Measurements from ENCODE around the gene HIVEP1.
"Not testable (repeated sequence)": the region's sequence is repeated elsewhere in the genome, so short reads cannot be mapped to it uniquely, and the experiment has no call there.

HIVEP1 gene

GRCh38 chr6:12150812-12151432 is 138.8 kb downstream of the HIVEP1 start:
- no peak for TF ChIP-seq CREB5 (CRISPR knock-in tag; IDR thresholded peaks at IDR 0.05; ENCODE audit: low read depth)
- no peak for TF ChIP-seq CSRNP3 (CRISPR knock-in tag; IDR thresholded peaks at IDR 0.05)
- no peak for TF ChIP-seq PPARA (CRISPR knock-in tag; IDR thresholded peaks at IDR 0.05; ENCODE audit: borderline replicate concordance)
- no peak for TF ChIP-seq ZFP3 (CRISPR knock-in tag; IDR thresholded peaks at IDR 0.05)
- no peak for TF ChIP-seq ZC3H10 (CRISPR knock-in tag; IDR thresholded peaks at IDR 0.05)
- TF ChIP-seq SNAI2 (CRISPR knock-in tag; IDR thresholded peaks at IDR 0.05): no peak
- no peak for TF ChIP-seq OSR1 (CRISPR knock-in tag; IDR thresholded peaks at IDR 0.05)
- TF ChIP-seq ISL1 (CRISPR knock-in tag; IDR thresholded peaks at IDR 0.05): no peak
- TF ChIP-seq ARNTL (CRISPR knock-in tag; IDR thresholded peaks at IDR 0.05; ENCODE audit: borderline replicate concordance, low read depth): no peak
- no peak for TF ChIP-seq ZFP30 (CRISPR knock-in tag; IDR thresholded peaks at IDR 0.05)
- TF ChIP-seq ESRRG (CRISPR knock-in tag; IDR thresholded peaks at IDR 0.05): no peak
- TF ChIP-seq ZNF565 (CRISPR knock-in tag; conservative IDR thresholded peaks at IDR 0.05; ENCODE audit: low read depth): no peak
- ATAC-seq: peak; percentile 41; the same call in 1 of the 3 replicates

GRCh38 chr6:12151433-12151820 is 139.3 kb downstream of the HIVEP1 start:
- TF ChIP-seq SNAI2 (CRISPR knock-in tag; IDR thresholded peaks at IDR 0.05): no peak
- ATAC-seq: no peak

- TF ChIP-seq ZNF8 (CRISPR knock-in tag; IDR thresholded peaks at IDR 0.05): no peak
- TF ChIP-seq OSR1 (CRISPR knock-in tag; IDR thresholded peaks at IDR 0.05): no peak
- TF ChIP-seq POU6F1 (CRISPR knock-in tag; IDR thresholded peaks at IDR 0.05; ENCODE audit: borderline replicate concordance, low read depth): no peak
- TF ChIP-seq ZFP3 (CRISPR knock-in tag; IDR thresholded peaks at IDR 0.05): no peak
- TF ChIP-seq PPARA (CRISPR knock-in tag; IDR thresholded peaks at IDR 0.05; ENCODE audit: borderline replicate concordance): no peak
- no peak for TF ChIP-seq SNAI2 (CRISPR knock-in tag; IDR thresholded peaks at IDR 0.05)
- TF ChIP-seq CREB5 (CRISPR knock-in tag; IDR thresholded peaks at IDR 0.05; ENCODE audit: low read depth): no peak
- no peak for TF ChIP-seq CSDC2 (CRISPR knock-in tag; IDR thresholded peaks at IDR 0.05)
- TF ChIP-seq ESRRG (CRISPR knock-in tag; IDR thresholded peaks at IDR 0.05): no peak
- TF ChIP-seq TOX (CRISPR knock-in tag; IDR thresholded peaks at IDR 0.05; ENCODE audit: borderline replicate concordance): no peak
- TF ChIP-seq ZC3H10 (CRISPR knock-in tag; IDR thresholded peaks at IDR 0.05): no peak
- no peak for TF ChIP-seq TCF4 (CRISPR knock-in tag; IDR thresholded peaks at IDR 0.05; ENCODE audit: borderline replicate concordance)
- no peak for TF ChIP-seq GLIS3 (CRISPR knock-in tag; IDR thresholded peaks at IDR 0.05)
- no peak for TF ChIP-seq ZNF565 (CRISPR knock-in tag; conservative IDR thresholded peaks at IDR 0.05; ENCODE audit: low read depth)
- no peak for TF ChIP-seq ISL1 (CRISPR knock-in tag; IDR thresholded peaks at IDR 0.05)
- no peak for TF ChIP-seq ZNF70 (CRISPR knock-in tag; IDR thresholded peaks at IDR 0.05)
- no peak for TF ChIP-seq BACH2 (CRISPR knock-in tag; IDR thresholded peaks at IDR 0.05; ENCODE audit: borderline replicate concordance)
- no peak for TF ChIP-seq ZFP30 (CRISPR knock-in tag; IDR thresholded peaks at IDR 0.05)
- no peak for ATAC-seq
Observed at GRCh38 chr6:12152023-12152970, 140.2 kb downstream of the HIVEP1 start.

GRCh38 chr6:12155769-12156168 is 143.7 kb downstream of the HIVEP1 start:
- not testable (repeated sequence) for ATAC-seq
